Measurements from ENCODE around the gene FREM2.

FREM2 gene

GRCh38 chr13:38900188-38900587 lies 213.3 kb downstream of the FREM2 start:
- no peak for DNase-seq

GRCh38 chr13:38902551-38902950 lies 215.7 kb downstream of the FREM2 start:
- DNase-seq, result no peak

- no peak for DNase-seq
Observed at GRCh38 chr13:38905081-38905480, 218.2 kb downstream of the FREM2 start.

- no peak for DNase-seq
Observed at GRCh38 chr13:38905861-38906260, 219.0 kb downstream of the FREM2 start.

GRCh38 chr13:38908574-38908973 lies 221.7 kb downstream of the FREM2 start:
- DNase-seq, result no peak

GRCh38 chr13:38914070-38914469 lies 227.2 kb downstream of the FREM2 start:
- DNase-seq, result no peak

GRCh38 chr13:38921081-38921480 lies 234.2 kb downstream of the FREM2 start:
- DNase-seq, result no peak

GRCh38 chr13:38922170-38922569 lies 235.3 kb downstream of the FREM2 start:
- DNase-seq, result no peak

- DNase-seq, result no peak
Observed at GRCh38 chr13:38933786-38934185, 246.9 kb downstream of the FREM2 start.
